Femur (tissue), 1 donor: ENCODE measurements around the gene RSL1D1.

Experiments
- DNase-seq: peaks from one replicate; pipeline ENCODE4 v3.0.0-alpha.2; 2017

The RSL1D1 gene

DNA sequence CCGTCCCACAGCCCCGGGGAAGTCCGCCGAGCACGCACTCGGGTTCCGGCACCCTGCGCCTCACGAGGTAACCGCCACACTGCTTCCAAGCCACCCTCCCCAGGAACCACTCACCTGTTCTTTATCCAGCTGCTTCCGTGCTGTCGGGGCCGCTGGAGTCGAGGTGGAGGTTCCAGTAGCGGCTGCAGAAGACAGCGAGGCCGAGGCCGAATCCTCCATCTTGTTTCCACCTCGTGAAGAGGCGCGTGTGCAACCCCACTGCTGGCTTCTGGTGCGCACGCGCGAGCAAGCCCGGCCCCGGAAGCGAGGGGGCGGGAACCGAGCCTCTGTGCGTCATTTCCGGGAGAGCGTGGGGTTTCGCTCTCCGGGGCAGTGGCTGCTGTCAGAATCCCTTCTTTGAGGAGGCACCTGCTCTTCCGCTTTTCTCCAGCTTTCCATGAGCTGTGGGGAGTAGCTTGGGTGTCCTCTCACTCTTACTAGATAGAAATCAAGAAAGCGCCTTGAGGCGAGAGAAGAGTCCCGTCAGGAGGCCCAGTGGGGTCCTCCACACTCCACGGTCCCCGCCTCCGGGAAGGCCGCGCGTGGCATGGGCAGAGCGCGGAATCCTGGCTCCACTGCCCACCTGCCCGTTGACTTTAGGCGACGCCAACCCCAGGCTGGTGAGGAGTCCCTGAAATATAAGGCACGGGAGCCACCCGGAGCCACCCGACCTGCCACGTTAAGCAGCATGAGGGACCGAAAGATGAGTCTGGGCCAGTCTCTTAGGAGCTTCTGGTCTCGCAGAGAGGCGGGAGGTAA is at the start of gene RSL1D1:
Gene RSL1D1 (minus strand): TSS at position 249 of the 798 bp plus-strand sequence. CDS start 30 bp downstream, at position 219.
- DNase-seq: peak; percentile 97

DNA sequence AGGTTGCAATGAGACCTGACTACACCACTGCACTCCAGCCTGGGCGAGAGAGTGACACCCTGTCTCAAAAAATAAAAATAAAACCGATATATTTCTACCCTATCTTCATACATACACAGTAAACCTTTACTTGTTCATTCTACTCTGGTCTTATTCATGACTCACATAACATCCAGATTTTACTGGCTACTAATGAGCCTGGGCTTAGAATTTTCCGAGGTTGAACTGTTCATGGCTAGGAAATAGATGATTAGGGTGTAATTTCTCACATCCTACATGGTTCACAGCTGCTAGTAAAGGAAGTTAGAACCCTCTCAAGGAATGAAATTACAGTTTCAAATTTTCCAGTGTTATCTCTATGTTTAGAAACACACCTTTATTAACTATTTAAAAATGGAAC is 49.7 kb upstream of the RSL1D1 start:
- no peak for DNase-seq

DNA sequence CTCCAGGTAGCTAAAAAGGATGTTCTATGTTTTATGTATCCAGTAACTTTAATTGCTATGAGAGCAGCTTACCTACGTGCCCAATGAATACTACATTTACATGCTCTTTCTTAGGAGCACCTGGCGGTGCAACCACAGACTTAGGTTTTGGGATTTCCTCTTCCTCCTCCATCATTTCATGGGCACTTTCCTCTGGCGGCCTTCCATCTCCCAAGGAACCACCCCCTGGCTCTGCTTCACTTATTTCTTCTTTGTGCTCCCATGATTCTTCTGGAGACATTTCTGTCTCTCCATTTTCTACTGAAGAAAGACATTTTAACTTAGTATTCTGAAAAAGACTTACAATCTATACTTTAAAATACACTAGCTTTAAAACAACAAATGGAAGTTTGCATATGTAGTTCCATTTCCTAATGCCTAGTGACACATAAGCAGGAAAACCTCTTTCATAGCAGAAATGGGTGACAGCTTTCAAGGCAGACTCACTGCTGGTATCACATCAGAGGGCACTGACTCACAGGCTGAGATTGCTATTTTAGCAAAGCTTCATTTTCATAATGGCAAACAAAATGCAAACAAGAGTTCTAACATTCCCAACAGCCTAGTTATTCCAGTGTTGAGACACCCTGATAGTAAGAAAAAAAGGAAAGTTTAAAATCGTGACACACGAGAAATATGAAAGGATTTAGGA is 45.3 kb upstream of the RSL1D1 start:
- no peak for DNase-seq

DNA sequence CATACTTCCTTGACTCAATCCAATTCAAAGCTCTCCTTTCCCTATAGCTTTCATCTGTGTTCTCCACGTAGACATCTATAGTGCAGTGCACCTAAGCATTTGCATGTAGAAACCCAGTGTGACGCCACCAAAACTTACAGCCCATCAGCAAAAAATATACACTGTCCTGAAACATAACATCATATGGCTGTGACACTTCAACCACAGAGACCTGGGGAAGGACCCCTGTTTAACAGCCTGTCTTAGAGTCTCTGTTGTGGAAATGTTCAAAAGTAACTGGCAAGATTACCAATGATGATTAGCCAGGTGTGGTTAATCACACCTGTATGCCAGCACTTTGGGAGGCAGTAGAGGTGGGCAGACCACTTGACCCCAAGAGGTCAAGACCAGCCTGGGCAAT is 42.2 kb upstream of the RSL1D1 start:
- no peak for DNase-seq

DNA sequence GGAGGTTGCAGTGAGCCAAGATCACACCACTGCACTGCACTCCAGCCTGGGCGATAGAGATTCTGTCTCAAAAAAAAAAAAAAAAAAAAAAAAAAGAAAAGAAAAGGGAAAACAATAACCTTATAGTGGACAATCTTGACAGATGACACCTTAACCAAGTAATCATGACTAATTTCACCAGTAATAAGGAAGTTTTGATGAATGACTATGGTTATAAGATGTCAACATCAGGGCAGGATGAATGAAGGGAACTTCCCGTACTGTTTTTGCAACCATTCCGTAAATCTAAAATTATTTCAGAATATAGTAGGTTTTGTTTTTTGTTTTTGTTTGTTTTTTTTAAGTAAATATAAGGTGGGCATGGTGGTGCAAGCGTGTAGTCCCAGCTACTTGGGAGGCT is 41.4 kb upstream of the RSL1D1 start:
- DNase-seq: no peak

DNA sequence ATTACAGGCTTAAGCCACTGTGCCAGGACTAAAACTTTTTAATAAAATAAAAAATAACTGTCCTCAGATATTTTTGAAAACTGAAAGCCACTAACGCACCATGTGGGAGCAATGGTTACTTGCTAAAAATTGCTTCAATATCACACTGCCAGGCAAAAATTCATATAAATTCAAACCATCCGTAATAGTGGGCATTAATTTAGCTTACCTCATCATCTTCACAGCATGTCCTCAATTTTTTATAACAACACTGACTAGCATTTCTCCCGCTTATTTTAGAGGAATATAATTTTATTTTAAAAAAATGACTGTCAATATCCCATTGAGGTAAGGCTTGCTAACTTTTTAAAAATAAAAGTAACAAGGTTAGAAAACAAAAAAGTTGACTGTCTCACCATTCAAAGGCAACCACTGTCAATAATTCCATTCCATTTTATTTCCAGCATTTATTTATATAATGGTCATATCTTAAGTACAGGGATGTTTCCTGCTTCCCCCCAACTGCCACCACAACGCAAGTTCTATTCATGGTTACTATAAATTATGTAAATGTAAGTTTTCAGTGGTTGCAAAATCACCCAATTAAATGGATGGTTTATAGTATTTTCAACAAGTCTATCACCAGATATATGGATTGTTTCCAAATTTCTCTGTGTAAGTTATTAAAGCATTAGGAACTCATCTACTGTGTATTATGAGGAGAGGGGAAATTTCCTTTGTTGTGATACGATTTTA is 39.1 kb upstream of the RSL1D1 start:
- DNase-seq: no peak

DNA sequence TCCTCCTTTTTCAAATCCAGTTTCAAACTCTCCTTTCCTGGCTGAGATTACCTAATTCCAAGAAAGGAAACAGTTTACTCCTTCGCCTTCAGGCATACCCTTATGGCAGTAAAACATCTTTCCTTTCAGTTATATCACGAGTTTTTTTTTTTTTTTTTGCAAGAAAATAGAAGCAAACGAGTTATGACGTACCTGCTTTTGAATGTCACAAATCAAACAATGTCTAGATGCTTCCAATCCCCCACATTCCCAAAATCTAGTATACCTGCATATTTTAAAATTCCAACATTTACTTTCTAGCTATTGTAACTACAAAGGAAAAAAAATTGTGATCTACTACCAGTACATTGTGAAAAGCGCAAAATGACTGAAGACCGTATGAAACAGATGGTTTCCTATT is 35.5 kb upstream of the RSL1D1 start:
- DNase-seq: no peak

DNA sequence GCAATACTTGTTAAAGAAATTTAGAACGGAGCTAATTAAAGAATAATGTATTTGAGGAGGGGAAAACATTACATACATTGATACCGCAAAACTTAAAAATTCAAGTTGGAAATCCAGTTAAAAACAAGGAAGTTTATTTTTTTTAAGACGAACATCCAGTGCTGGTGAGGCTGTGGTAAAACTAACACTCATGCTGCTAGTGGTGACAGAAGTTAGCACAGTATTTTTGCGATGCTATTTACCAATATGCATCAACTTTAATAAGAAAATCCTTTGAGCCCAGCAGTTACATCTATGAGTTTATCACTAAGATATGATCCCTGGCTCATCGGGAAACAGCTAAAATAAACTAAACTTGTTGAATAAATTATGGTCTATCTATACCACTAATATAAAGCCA is 32.7 kb upstream of the RSL1D1 start:
- no peak for DNase-seq

DNA sequence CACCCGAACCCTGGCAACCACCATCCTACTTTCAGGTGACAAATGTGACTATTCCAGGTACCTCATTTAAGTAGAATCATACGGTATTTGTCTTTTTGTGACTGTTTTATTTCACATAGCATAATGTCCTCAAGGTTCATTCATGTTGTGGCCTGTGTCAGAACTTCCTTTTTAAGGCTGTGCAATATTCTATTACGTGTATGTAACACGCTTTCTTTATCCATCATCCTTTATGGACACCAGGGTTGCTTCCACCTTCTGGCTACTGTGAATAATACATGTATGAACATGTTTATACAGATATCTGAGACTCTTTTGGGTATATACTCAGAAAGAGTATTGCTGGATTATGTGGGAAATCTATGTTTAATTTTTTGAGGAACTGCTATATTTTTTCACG is 28.7 kb upstream of the RSL1D1 start:
- no peak for DNase-seq

DNA sequence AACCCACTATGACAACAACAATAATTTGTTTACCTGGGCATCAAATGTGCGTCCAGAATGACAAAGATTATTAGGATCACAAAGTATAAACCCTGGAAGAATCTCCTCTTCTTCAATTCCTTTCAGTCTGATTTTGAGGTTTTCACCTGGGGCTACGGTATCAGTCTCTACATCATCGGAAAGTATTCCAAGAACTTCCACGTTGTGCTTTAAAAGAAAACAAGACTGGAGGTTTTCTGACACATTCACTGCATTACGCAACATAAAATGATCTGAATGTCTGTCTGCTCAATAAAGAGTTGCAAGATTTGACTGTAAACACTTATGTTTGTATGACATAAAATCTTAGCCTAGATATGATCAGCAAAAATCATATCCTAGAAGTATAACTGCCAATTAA is 26.0 kb upstream of the RSL1D1 start:
- DNase-seq: no peak

DNA sequence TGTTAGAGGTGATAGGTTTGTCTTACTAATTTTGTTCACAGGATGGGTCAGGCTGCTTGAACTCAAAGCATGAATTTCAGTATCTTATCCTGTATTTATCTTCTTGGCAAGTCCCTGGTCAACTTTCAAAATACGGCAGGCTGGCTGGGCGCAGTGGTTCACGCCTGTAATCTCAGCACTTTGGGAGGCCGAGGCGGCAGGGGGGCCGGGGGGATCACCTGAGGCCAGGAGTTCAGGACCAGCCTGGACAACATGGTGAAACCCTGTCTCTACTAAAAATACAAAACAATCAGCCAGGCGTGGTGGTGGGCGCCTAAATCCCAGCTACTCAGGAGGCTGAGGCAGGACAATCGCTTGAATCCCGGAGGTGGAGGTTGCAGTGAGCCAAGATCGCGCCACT is 25.0 kb upstream of the RSL1D1 start:
- DNase-seq: no peak

DNA sequence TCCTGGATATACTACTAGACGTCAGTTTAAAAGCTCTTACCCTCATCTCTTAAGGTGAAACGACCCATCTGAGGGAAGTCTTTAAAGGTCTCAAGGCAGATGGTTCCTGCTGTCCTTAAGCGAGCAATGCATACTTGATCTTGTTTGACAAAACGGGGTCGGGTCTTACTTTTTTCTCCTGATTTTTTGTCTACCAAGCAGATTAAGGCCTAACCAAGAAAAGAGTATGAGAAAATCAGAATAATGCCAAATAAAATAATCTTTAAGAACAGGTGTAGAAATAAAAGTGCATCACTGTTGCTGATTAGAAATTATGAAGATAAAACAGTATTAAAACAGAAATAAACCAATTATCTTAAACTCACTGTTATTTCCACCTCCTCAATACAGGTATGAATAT is 24.4 kb upstream of the RSL1D1 start:
- no peak for DNase-seq

DNA sequence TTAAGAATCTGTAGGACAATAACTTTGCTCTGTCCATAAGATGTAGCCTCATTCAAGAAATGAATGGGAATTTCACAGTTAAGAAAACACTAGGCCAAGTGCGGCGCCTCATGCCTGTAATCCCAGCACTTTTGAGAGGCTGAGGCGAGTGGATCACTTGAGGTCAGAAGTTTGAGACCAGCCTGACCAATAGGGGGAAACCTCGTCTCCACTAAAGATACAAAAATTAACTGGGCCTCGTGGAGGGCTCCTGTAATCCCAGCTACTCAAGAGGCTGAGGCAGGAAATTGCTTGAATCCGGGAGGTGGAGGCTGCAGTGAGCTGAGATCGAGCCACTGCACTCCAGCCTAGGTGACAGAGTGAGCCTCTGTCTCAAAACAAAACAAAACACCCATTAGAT is 19.9 kb upstream of the RSL1D1 start:
- no peak for DNase-seq

DNA sequence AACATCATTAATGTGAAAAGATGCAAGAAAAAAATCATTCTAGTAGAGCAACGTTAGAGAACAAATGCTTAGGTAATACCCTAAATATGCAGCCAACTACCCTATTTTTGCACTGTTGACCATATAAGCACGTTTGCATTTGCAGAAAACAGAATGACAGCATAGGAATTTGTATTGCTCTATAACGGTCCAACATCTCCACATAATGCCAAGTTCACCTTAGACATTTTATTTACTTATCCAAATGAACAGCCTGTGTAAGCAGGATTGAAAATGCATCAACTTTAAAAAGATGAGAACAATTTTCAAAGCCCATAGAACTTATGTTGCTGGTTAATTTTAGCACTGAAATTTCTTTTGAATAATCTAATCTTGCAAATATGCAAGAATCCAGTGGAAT is 19.1 kb upstream of the RSL1D1 start:
- DNase-seq: no peak

DNA sequence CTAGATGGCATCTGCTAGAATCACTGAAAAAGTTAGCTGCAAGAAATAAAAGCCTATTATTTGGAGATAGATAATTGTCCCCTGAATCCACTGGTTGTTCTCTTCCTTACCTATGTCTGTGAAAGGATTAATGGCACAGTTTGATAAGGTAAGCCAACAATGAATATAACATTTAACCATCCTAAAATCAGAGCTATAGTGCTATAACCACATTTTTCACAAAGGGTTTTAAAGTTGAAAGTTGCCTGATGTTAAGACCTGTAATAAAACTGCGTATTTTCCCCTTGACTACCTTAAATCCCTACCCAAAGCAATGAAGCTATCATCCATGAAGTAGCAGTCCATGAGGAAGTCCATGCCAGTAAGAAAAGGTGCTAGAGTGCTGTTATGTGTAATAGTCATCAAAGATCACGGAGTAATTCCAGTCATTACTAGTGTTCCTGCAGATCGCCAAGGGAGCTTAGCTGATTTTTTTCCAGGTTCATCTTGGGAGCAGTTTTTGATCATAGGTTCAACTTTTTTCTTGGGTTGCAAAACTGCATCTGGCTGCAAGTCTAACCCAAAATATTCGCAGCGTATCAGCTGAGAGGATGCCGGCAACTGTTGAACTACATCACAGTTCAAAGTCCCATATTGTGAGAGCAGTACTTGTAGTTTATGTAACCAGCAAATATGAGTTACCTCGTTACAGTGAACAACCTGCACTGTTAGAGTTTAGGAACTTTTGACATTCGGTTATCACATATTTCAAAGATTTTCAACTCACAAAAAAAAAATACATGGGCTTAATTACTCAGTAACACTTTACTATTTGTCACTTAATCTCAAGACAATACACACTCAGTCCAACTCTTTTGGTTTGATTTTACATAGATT is 18.2 kb upstream of the RSL1D1 start:
- no peak for DNase-seq

DNA sequence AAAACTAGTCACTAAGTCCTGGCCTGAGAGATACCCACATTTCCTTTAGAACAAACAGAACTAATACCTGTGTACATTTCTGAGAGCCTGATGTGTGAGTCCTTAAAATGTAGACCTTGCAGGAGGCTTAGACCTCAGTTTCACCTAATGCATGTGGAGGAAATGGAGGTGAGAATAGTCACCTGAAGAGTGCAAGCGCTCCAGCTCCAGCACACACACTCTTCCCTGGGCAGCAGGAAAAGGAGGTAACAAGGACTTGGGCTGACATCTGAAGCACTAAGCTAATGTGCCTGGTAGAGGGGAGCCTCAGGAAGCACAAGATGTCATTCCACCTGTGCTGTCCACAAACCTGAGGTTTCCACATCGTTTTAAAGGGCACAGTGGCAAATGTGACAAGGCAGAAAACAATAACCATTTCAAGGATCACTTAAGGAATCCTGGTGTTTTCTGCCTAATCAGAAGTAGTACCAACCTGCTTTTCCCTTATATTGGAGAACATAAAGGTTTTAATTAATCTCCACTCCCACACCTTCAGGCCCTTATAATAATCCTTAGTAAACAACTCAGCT is 17.2 kb upstream of the RSL1D1 start:
- DNase-seq: no peak

DNA sequence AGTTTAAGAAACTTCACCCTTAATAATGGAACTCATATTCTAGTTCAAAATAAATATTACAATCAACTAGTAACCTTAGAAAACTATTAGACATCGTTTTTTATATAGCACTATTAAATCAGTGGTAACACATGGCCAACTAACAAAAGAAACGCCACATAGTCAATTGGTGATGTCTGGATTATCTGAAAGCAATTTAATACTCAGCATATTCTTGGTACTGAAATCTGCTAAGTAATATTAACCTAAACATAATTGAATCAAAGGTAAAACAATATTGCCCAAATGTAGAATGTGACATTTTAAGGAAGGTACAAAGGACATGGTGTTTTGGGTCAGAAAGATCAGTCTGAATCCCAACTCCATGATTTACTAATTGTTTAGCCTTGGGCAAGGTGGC is 11.1 kb upstream of the RSL1D1 start:
- no peak for DNase-seq

DNA sequence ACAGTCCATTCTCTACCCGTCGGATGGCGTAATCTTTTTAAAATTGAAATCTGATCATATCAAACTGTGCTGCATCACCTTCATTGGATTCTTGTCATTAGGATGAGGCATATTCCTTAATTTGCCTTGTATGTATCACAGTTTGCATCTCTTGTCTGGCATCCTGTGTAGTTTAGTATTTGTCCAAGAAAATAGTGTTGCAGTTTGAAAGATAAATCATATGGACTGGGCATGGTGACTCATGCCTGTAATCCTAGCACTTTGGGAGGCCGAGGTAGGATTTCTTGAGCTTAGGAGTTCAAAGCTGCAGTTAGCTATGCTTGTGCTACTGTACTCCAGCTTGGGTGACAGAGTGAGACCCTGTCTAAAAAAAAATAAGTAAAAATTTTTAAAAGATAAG is 5.8 kb upstream of the RSL1D1 start:
- no peak for DNase-seq

DNA sequence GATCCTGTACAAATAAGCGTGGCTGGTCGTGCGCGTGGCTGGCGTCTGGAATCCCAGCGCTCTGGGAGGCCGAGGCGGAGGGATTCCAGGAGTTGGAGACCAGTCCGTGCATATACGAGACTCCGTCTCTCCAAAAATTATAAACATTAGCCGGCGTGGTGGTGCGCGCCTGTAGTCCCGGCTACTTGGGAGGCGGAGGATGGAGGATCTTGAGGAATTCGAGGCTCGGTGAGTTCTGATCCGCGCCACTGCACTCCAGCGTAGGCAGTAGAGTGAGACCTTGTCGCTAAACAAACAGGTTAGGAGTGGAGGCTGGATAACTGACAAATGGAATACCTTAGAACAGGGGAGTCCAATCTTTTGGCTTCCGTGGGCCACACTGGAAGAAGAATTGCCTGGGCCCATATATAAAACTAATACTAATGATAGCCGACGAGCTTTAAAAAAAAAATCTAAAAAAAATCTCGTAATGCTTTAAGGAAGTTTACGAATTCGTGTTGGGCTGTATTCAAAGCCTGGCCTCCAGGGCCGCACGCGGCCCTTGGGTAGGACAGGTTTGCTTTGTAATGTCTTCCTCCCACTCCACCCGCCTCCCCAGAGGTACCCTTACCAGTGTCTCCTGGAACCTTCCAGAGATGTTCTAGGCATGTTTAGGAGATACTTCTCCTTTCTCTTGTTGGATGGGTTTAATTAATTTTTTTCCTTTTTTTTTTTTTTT is 909 bp upstream of the RSL1D1 start:
- no peak for DNase-seq

DNA sequence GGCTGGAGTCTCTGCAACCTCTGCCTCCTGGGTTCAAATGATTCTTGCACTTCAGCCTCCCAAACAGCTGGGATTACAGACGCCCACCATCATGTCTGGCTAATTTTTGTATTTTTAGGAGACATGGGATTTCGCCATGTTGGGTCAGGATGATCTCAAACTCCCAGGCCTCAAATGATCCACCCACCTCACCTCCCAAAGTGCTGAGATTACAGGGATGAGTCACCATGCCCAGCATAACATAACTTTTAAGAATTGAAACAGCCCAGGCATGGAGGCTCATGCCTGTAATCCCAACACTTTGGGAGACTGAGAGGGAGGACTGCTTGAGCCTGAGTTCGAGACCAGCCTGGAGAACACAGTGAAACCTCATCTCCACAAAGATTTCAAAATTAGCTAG is 2.5 kb downstream of the RSL1D1 start:
- no peak for DNase-seq

DNA sequence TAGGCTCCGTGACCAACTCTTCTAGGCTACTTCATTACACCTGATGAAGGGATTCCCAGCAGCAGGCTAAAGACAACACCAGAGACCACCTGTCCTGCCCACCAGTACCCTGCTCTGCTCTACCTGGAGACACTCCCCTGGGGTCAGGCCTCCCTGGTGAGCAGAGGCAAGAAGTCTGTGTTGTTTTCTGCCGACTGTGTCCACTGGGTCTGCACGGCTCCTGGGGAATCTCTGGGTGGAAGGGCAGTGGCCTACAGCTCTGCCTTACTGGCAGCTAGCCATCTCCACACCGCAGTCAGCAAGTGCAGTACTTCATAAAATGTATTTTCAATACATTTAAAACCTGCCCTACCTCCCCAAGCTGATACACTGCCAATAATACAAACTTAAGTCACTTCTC is 6.8 kb downstream of the RSL1D1 start:
- DNase-seq: no peak

DNA sequence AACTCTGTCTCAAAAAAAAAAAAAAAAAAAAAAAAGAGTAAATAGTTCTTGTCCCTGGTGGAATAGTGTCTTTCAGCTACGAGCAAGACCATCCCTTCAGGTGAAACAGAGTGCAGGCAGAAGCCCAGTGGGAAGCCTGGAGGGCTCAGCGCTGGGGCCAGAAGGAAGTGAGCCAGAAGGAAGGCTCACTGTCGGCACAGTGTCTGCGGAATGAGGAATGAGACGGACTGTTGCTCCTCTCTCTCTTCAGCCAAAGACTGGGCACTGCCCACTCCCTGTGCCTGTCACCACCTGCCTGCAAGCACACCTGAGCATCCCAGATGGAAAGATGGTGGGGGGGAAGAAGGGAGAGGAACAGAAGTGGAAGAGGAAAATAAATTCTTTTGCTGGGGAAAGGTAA is 7.5 kb downstream of the RSL1D1 start:
- DNase-seq: no peak
